ENCODE data around the gene AFP.
"Not testable (repeated sequence)": the region's sequence is repeated elsewhere in the genome, so short reads cannot be mapped to it uniquely, and the experiment has no call there.

The AFP gene

GRCh38 chr4:73435984-73436383 is at the start of gene AFP:
Gene AFP, plus strand, starts transcription at chr4:73436221. Its CDS starts 42 bp downstream, at chr4:73436263.
- DNase-seq: no peak

GRCh38 chr4:73387552-73387951 is 48.5 kb upstream of the AFP start:
- DNase-seq: no peak

GRCh38 chr4:73388887-73389286 is 47.1 kb upstream of the AFP start:
- no peak for DNase-seq

- DNase-seq: not testable (repeated sequence)
Measured at GRCh38 chr4:73389663-73390062, 46.4 kb upstream of the AFP start.

- no peak for DNase-seq
Measured at GRCh38 chr4:73391774-73392173, 44.2 kb upstream of the AFP start.

GRCh38 chr4:73392936-73393335 is 43.1 kb upstream of the AFP start:
- no peak for DNase-seq

- DNase-seq: no peak
Measured at GRCh38 chr4:73396304-73396703, 39.7 kb upstream of the AFP start.

- no peak for DNase-seq
Measured at GRCh38 chr4:73396993-73397972, 38.7 kb upstream of the AFP start.

GRCh38 chr4:73401412-73401811 is 34.6 kb upstream of the AFP start:
- DNase-seq: no peak

GRCh38 chr4:73404042-73404441 is 32.0 kb upstream of the AFP start, which contains the start of gene ALB:
Gene ALB, plus strand, starts transcription at chr4:73404287. Its CDS starts 41 bp downstream, at chr4:73404328.
- DNase-seq: no peak

GRCh38 chr4:73404457-73404856 is 31.6 kb upstream of the AFP start:
- DNase-seq: no peak

- no peak for DNase-seq
Measured at GRCh38 chr4:73405138-73405537, 30.9 kb upstream of the AFP start.

GRCh38 chr4:73406548-73406875 is 29.5 kb upstream of the AFP start:
- no peak for DNase-seq

GRCh38 chr4:73407227-73407673 is 28.8 kb upstream of the AFP start:
- no peak for DNase-seq

GRCh38 chr4:73408181-73408867 is 27.7 kb upstream of the AFP start:
- DNase-seq: no peak

GRCh38 chr4:73409012-73409862 is 26.8 kb upstream of the AFP start:
- no peak for DNase-seq

- no peak for DNase-seq
Measured at GRCh38 chr4:73409978-73410548, 26.0 kb upstream of the AFP start.

- no peak for DNase-seq
Measured at GRCh38 chr4:73410916-73411730, 24.9 kb upstream of the AFP start.

GRCh38 chr4:73411731-73412414 is 24.1 kb upstream of the AFP start:
- DNase-seq: no peak

- no peak for DNase-seq
Measured at GRCh38 chr4:73413294-73413755, 22.7 kb upstream of the AFP start.

- no peak for DNase-seq
Measured at GRCh38 chr4:73414936-73415271, 21.1 kb upstream of the AFP start.

Measured in NCI-H1417 treated with DMSO at 0.1 percent for 48 hours (cell line).